Measurements from ENCODE around the gene ABCB8. TPM values are rescaled to one million over a fixed set of nuclear protein-coding genes. Genes with fewer than 3 reads are reported as not detected.

The ABCB8 gene
- total and polyA plus RNA-seq, 9 of the 15 experiments (the other 6 are each of a cell fraction or from before 2014, with no cell fraction given): 7.6 to 106 (median 36.3) TPM

DNA sequence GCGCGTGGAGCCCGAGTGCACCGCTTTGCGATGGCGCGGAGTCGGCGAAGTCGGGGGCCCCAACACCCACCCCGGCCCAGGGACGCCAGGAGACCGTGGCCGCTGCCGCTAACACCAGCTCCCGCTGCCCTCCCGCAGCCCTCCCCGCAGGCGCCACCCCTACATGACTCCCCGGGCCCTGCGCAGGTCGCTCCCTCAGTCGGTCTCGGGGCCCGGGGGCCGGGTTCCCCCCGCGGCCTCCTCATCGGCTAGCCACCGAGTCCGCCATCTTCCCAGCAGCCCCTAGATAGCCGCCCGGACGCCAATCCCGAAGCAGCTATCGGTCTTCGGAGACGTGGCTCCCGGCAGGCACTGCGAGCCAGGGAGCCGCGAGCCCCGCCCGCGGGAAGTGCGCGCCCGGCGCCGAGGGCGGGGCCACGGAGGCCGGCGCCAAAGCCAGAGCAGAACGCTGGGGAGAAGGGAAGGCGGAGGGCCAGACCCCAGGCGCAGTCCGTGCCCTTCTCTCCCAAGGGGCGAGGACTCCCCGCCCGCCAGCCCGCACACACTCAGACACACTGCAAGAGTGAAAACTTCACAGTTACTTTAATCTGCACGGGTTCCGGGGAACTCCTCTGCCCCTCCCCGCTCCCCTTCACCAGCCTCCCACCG, 52.4 kb downstream of the ABCB8 start, which contains the start of gene FASTK (continued):
- TF ChIP-seq ZNF609 (CRISPR knock-in tag; IDR thresholded peaks at IDR 0.05; ENCODE audit: borderline replicate concordance) (peak; percentile 47; the same call in 1 of the 2 replicates), HMG20A (CRISPR knock-in tag; conservative IDR thresholded peaks at IDR 0.05) (no peak), ZBTB34 (CRISPR knock-in tag; IDR thresholded peaks at IDR 0.05) (no peak), ZNF512 (tag; IDR thresholded peaks at IDR 0.05) (no peak), HNRNPL (IDR thresholded peaks at IDR 0.05; ENCODE audit: low read depth, low read length) (no peak; the same call in 1 of the 2 replicates), ASH1L (IDR thresholded peaks at IDR 0.05; ENCODE audit: borderline replicate concordance, low read depth, partially characterized antibody) (no peak), U2AF2 (optimal IDR thresholded peaks at IDR 0.05; ENCODE audit: low read depth, low read length) (no peak), TRIM25 (IDR thresholded peaks at IDR 0.05; ENCODE audit: borderline replicate concordance) (no peak), RFX1 (IDR thresholded peaks at IDR 0.05) (no peak)
- TF ChIP-seq, protein P1, sequence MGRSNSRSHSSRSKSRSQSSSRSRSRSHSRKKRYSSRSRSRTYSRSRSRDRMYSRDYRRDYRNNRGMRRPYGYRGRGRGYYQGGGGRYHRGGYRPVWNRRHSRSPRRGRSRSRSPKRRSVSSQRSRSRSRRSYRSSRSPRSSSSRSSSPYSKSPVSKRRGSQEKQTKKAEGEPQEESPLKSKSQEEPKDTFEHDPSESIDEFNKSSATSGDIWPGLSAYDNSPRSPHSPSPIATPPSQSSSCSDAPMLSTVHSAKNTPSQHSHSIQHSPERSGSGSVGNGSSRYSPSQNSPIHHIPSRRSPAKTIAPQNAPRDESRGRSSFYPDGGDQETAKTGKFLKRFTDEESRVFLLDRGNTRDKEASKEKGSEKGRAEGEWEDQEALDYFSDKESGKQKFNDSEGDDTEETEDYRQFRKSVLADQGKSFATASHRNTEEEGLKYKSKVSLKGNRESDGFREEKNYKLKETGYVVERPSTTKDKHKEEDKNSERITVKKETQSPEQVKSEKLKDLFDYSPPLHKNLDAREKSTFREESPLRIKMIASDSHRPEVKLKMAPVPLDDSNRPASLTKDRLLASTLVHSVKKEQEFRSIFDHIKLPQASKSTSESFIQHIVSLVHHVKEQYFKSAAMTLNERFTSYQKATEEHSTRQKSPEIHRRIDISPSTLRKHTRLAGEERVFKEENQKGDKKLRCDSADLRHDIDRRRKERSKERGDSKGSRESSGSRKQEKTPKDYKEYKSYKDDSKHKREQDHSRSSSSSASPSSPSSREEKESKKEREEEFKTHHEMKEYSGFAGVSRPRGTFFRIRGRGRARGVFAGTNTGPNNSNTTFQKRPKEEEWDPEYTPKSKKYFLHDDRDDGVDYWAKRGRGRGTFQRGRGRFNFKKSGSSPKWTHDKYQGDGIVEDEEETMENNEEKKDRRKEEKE (IDR thresholded peaks at IDR 0.05; ENCODE audit: borderline replicate concordance in 1 of 2, control insufficient read depth in 1 of 2, low read depth in 2 of 2, low read length in 1 of 2): 0 out of 4 replicates have a peak, but pooled peaks of 1 of the 2 experiments have one; percentile 39

All from K562 (cell line).